Ascending aorta (tissue), 2 donors: ENCODE measurements around the gene PTPRB. TPM values are rescaled to one million over a fixed set of nuclear protein-coding genes. Genes with fewer than 3 reads are reported as not detected.

Source experiments
- DNase-seq, 2 donors: peaks; one replicate each; pipeline ENCODE4 v3.0.0-alpha.2; 2019; ENCODE audit warnings: low spot score in 2 of 2
- H3K27ac ChIP-seq, 2 donors: fragments of 200-600 bp; sonication (generic); one replicate each; pipeline ENCODE4 v1.5.1; 2016 to 2017; ENCODE audit warnings: mild to moderate bottlenecking in 1 of 2
- H3K27me3 ChIP-seq: fragments of 200-600 bp; sonication (generic); one replicate; pipeline ENCODE4 v1.5.1; 2017
- H3K36me3 ChIP-seq, 2 donors: fragments of 200-600 bp; sonication (generic); one replicate each; pipeline ENCODE4 v1.5.1; 2016
- H3K4me1 ChIP-seq, 2 donors: fragments of 200-600 bp; sonication (generic); one replicate each; pipeline ENCODE4 v1.5.1; 2016 to 2017; ENCODE audit warnings: mild to moderate bottlenecking in 1 of 2
- H3K4me3 ChIP-seq, 2 donors: fragments of 200-600 bp; sonication (generic); one replicate each; pipeline ENCODE4 v1.5.1; 2016 to 2017; ENCODE audit warnings: mild to moderate bottlenecking in 1 of 2
- H3K9me3 ChIP-seq, 2 donors: fragments of 200-600 bp; sonication (generic); one replicate each; pipeline ENCODE4 v1.5.1; 2016
- intact Hi-C: fragments of 100-400 bp; cut with DNase I; formaldehyde crosslinking; loops from one replicate; pipeline ENCODE4 v1.15.1; 2023
- total RNA-seq: library from RNA; depleted of rRNA; stranded (reverse); fragments of >200 nt; gene quantifications from one replicate; pipeline ENCODE4 v1.1.0, GENCODE V29; 2016
- TF ChIP-seq, protein P1 (sequence below), 3 experiments: fragments of 200-600 bp in 2 of 3; fragments of 450-650 bp in 1 of 3; sonication (generic) in 2 of 3; IDR thresholded peaks; one replicate each; pipeline ENCODE4 v1.5.1; 2016 to 2019; ENCODE audit warnings: antibody characterized with exemption in 3 of 3, mild to moderate bottlenecking in 1 of 3, moderate library complexity in 1 of 3

The PTPRB gene
- total RNA-seq, 1 donor from 2014 or later: 49.5 TPM

GRCh38 chr12:70487440-70487839, 149.8 kb downstream of the PTPRB start:
- TF ChIP-seq, protein P1, sequence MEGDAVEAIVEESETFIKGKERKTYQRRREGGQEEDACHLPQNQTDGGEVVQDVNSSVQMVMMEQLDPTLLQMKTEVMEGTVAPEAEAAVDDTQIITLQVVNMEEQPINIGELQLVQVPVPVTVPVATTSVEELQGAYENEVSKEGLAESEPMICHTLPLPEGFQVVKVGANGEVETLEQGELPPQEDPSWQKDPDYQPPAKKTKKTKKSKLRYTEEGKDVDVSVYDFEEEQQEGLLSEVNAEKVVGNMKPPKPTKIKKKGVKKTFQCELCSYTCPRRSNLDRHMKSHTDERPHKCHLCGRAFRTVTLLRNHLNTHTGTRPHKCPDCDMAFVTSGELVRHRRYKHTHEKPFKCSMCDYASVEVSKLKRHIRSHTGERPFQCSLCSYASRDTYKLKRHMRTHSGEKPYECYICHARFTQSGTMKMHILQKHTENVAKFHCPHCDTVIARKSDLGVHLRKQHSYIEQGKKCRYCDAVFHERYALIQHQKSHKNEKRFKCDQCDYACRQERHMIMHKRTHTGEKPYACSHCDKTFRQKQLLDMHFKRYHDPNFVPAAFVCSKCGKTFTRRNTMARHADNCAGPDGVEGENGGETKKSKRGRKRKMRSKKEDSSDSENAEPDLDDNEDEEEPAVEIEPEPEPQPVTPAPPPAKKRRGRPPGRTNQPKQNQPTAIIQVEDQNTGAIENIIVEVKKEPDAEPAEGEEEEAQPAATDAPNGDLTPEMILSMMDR (IDR thresholded peaks at IDR 0.05): no peak

DNA sequence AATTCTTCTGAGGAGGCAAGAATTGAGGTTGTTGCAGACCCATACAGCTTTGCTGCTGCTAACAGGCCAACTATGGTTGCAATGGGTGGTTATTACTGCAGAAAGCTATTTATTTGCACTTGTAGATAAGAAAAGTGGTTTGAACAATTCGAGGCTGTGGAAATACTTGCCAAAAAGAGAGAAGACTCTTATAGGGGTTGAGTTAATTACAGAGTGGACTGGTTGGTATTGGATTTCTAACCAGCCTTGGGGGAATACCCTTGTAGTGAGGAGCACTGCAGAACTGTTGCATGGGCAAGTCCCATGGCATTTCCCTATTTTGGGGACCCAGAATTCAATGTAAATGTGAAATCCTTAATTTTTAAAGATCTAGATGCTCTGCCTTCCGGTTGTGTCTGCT, 150.6 kb downstream of the PTPRB start:
- no peaks in the 10 kb centered on the region for H3K36me3 ChIP-seq
- intact Hi-C loops: no loop called here
- H3K27me3 ChIP-seq: no peaks in the 10 kb centered on the region
- TF ChIP-seq, protein P1 (IDR thresholded peaks at IDR 0.05): no peak
- no peak for DNase-seq
- no peaks in the 10 kb centered on the region for H3K9me3 ChIP-seq
- H3K27ac ChIP-seq: no peak overlapping the region
- no peaks in the 10 kb centered on the region for H3K4me1 ChIP-seq
- H3K4me3 ChIP-seq: no peak overlapping the region

More at GRCh38 chr12:70487440-70487839, 149.8 kb downstream of the PTPRB start:
- Histone ChIP-seq H3K9me3 (no peaks in the 10 kb centered on the region), H3K4me1 (no peaks in the 10 kb centered on the region), H3K27ac (no peak overlapping the region), H3K4me3 (no peak overlapping the region), H3K36me3 (no peaks in the 10 kb centered on the region), H3K27me3 (no peaks in the 10 kb centered on the region)
- no peak for DNase-seq
- intact Hi-C loops: no loop called here

DNA sequence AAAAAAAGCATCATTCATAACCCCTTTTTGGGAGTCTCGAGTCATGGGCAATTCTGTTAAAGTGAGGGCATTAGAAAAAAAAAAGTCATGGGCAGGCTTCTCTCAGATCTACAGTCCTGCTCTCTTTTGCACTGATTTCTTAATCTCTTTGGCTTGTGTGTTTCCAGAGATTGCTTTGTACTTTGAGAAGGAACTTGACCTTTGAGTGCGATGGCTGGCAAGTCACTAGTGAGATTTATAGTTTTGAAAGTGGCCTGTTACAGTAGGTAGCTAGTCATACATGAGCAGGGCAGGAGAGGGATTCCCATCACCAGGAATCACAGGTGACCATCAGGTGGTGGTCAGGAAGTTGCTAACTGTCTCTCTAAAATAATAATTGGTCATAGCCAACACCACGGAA, 151.5 kb downstream of the PTPRB start:
- intact Hi-C loops: no loop called here
- Histone ChIP-seq H3K27ac (no peak overlapping the region), H3K27me3 (no peaks in the 10 kb centered on the region), H3K4me3 (no peak overlapping the region), H3K9me3 (no peaks in the 10 kb centered on the region), H3K36me3 (no peaks in the 10 kb centered on the region), H3K4me1 (no peaks in the 10 kb centered on the region)
- TF ChIP-seq, protein P1 (IDR thresholded peaks at IDR 0.05): no peak
- no peak for DNase-seq

- H3K27me3 ChIP-seq: no peaks in the 10 kb centered on the region
- TF ChIP-seq, protein P1 (IDR thresholded peaks at IDR 0.05): no peak
- no peaks in the 10 kb centered on the region for H3K9me3 ChIP-seq
- H3K36me3 ChIP-seq: no peaks in the 10 kb centered on the region
- intact Hi-C loops: no loop called here
- DNase-seq: no peak
- no peaks in the 10 kb centered on the region for H3K4me1 ChIP-seq
- H3K27ac ChIP-seq: no peak overlapping the region
- H3K4me3 ChIP-seq: no peak overlapping the region
Observed at GRCh38 chr12:70484464-70484863, 152.8 kb downstream of the PTPRB start.

DNA sequence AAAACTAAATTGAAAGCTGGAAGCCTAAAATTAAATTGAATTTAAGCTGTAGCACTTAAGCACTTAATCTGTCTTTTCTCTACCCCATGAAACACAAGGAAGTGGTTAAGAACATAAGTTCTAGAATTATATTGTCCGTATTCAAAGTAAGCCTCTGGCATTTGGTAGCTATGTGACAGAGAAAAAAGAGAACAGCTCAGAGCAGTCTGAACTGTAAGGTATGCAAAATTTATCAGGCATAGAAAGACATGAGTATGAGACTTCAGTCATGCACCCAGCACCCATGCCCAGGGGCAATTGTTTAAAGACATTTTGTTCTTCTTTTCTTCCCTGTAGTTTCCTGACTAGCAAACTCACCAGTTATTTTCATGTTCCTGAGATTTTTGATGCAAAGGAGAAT, 154.5 kb downstream of the PTPRB start:
- TF ChIP-seq, protein P1 (IDR thresholded peaks at IDR 0.05): no peak
- Histone ChIP-seq H3K36me3 (no peaks in the 10 kb centered on the region), H3K4me1 (no peaks in the 10 kb centered on the region), H3K27me3 (no peaks in the 10 kb centered on the region), H3K9me3 (no peaks in the 10 kb centered on the region), H3K27ac (no peak overlapping the region), H3K4me3 (no peak overlapping the region)
- no peak for DNase-seq
- intact Hi-C loops: no loop called here

DNA sequence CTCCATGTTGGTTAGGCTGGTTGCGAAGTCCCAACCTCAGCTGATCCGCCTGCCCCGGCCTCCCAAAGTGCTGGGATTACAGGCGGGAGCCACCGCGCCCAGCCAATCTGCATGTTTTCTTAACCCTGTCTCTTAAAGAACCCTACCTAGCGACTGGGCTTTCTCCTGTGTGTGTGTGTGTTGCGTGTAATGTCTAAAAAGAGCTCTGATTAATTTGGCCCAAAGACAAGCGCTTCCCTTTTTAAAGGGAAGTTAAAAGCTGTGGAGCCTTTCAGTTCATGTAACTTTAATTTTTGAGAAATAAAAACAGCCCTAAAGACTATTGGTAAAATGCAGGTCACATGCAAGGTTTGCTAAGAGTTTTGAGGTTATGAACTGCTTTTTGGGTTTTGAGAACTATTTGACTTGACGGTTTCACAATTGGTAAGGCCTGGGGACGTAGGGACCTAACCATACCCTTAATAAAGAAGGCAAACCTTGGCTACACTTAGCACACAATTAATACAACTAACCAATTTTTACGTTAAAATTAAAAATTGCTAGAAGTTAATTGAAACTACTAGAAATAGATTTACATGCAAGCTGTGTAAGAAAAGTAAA, 167.9 kb downstream of the PTPRB start:
- Histone ChIP-seq H3K36me3 (no peaks in the 10 kb centered on the region), H3K27ac (no peak overlapping the region), H3K9me3 (no peaks in the 10 kb centered on the region), H3K27me3 (no peaks in the 10 kb centered on the region), H3K4me1 (no peaks in the 10 kb centered on the region), H3K4me3 (no peak overlapping the region)
- no peak for DNase-seq
- intact Hi-C loops: no loop called here
- TF ChIP-seq, protein P1 (IDR thresholded peaks at IDR 0.05): no peak
